22Rv1 (cell line): ENCODE data around the gene MRPL58.

Experiments
- H3K27ac ChIP-seq: fragments of 450-650 bp; 2 replicates; pipeline ENCODE4 v1.5.1; 2017
- CTCF ChIP-seq: fragments of 450-650 bp; IDR thresholded peaks from 2 replicates; pipeline ENCODE4 v1.5.1; 2017; ENCODE audit warnings: mild to moderate bottlenecking
- ZFX ChIP-seq: fragments of 450-650 bp; IDR thresholded peaks from 2 replicates; pipeline ENCODE4 v1.6.1; 2017; ENCODE audit warnings: antibody characterized with exemption, borderline replicate concordance

The MRPL58 gene

GRCh38 chr17:75046407-75047289 is 34.2 kb downstream of the MRPL58 start, which contains the start of the genes ATP5PD and KCTD2:
Gene ATP5PD, minus strand, starts transcription at chr17:75046969. Its CDS starts 4,319 bp downstream, at chr17:75042650.
Gene KCTD2, plus strand, starts transcription at chr17:75047225. Its CDS starts 26 bp downstream, at chr17:75047251.
- TF ChIP-seq CTCF (no peak), ZFX (no peak)
- peak within 1 kb of the TSS; percentile 85 for H3K27ac ChIP-seq

- H3K27ac ChIP-seq: peak overlapping the region; percentile 85
- TF ChIP-seq CTCF: no peak
- TF ChIP-seq ZFX: no peak
These were observed 35.1 kb downstream of the MRPL58 start for GRCh38 chr17:75047398-75048098.

GRCh38 chr17:75048249-75048878 is 35.9 kb downstream of the MRPL58 start:
- TF ChIP-seq CTCF (no peak), ZFX (no peak)
- H3K27ac ChIP-seq: peak overlapping the region; percentile 85

GRCh38 chr17:75049057-75049456 is 36.6 kb downstream of the MRPL58 start:
- no peak overlapping the region for H3K27ac ChIP-seq
- TF ChIP-seq CTCF (no peak), ZFX (no peak)

- TF ChIP-seq ZFX (no peak), CTCF (no peak)
- H3K27ac ChIP-seq: no peak overlapping the region
These were observed 37.2 kb downstream of the MRPL58 start for GRCh38 chr17:75049706-75050105.

GRCh38 chr17:75051941-75052340 is 39.5 kb downstream of the MRPL58 start:
- no peak overlapping the region for H3K27ac ChIP-seq
- TF ChIP-seq CTCF (no peak), ZFX (no peak)
